ENCODE measurements around the gene FOXP1.

The FOXP1 gene

GRCh38 chr3:71350998-71351397 lies 232.5 kb downstream of the FOXP1 start:
- TF ChIP-seq FOXA1 (IDR thresholded peaks at IDR 0.05) (no peak), CTBP1 (IDR thresholded peaks at IDR 0.05; ENCODE audit: borderline replicate concordance) (no peak), FOXM1 (IDR thresholded peaks at IDR 0.05; ENCODE audit: borderline replicate concordance) (no peak), ELF4 (IDR thresholded peaks at IDR 0.05) (no peak), LEF1 (IDR thresholded peaks at IDR 0.05; ENCODE audit: borderline replicate concordance) (no peak), HDGF (IDR thresholded peaks at IDR 0.05; ENCODE audit: borderline replicate concordance) (no peak), FOXK2 (IDR thresholded peaks at IDR 0.05) (no peak), SP1 (IDR thresholded peaks at IDR 0.05) (no peak), ARNT (IDR thresholded peaks at IDR 0.05) (no peak), SUZ12 (IDR thresholded peaks at IDR 0.05) (no peak), ZNF384 (IDR thresholded peaks at IDR 0.05) (no peak), PKNOX1 (IDR thresholded peaks at IDR 0.05) (no peak), TARDBP (IDR thresholded peaks at IDR 0.05) (no peak), BHLHE40 (IDR thresholded peaks at IDR 0.05; ENCODE audit: borderline replicate concordance) (no peak), NFRKB (IDR thresholded peaks at IDR 0.05) (no peak), L3MBTL2 (conservative IDR thresholded peaks at IDR 0.05) (no peak)
- DNase-seq (ENCODE audit: extremely low spot score), result no peak
- ChIA-PET CTCF (no interaction called here), POLR2A (no interaction called here)

- ChIA-PET CTCF (no interaction called here), POLR2A (no interaction called here)
- no peak for DNase-seq (ENCODE audit: extremely low spot score)
- TF ChIP-seq LEF1 (IDR thresholded peaks at IDR 0.05; ENCODE audit: borderline replicate concordance), result no peak
- TF ChIP-seq FOXA1 (IDR thresholded peaks at IDR 0.05), result no peak
- TF ChIP-seq CTBP1 (IDR thresholded peaks at IDR 0.05; ENCODE audit: borderline replicate concordance), result no peak
- TF ChIP-seq SP1 (IDR thresholded peaks at IDR 0.05), result no peak
- TF ChIP-seq ZNF384 (IDR thresholded peaks at IDR 0.05), result no peak
- TF ChIP-seq BHLHE40 (IDR thresholded peaks at IDR 0.05; ENCODE audit: borderline replicate concordance), result no peak
- no peak for TF ChIP-seq ARNT (IDR thresholded peaks at IDR 0.05)
- no peak for TF ChIP-seq HDGF (IDR thresholded peaks at IDR 0.05; ENCODE audit: borderline replicate concordance)
- no peak for TF ChIP-seq NFRKB (IDR thresholded peaks at IDR 0.05)
- TF ChIP-seq ELF4 (IDR thresholded peaks at IDR 0.05), result no peak
- no peak for TF ChIP-seq SUZ12 (IDR thresholded peaks at IDR 0.05)
- TF ChIP-seq TARDBP (IDR thresholded peaks at IDR 0.05), result no peak
- no peak for TF ChIP-seq FOXM1 (IDR thresholded peaks at IDR 0.05; ENCODE audit: borderline replicate concordance)
- no peak for TF ChIP-seq FOXK2 (IDR thresholded peaks at IDR 0.05)
- no peak for TF ChIP-seq PKNOX1 (IDR thresholded peaks at IDR 0.05)
Observed at GRCh38 chr3:71348831-71349230, 234.7 kb downstream of the FOXP1 start.

- TF ChIP-seq HDGF (IDR thresholded peaks at IDR 0.05; ENCODE audit: borderline replicate concordance) (no peak), SUZ12 (IDR thresholded peaks at IDR 0.05) (no peak), L3MBTL2 (conservative IDR thresholded peaks at IDR 0.05) (no peak), FOXA1 (IDR thresholded peaks at IDR 0.05) (no peak), LEF1 (IDR thresholded peaks at IDR 0.05; ENCODE audit: borderline replicate concordance) (no peak)
- no peak for DNase-seq (ENCODE audit: extremely low spot score)
- POLR2A ChIA-PET, result no interaction called here
- CTCF ChIA-PET, result no interaction called here
Observed at GRCh38 chr3:71348001-71348632, 235.4 kb downstream of the FOXP1 start.

- DNase-seq (ENCODE audit: extremely low spot score), result no peak
- POLR2A ChIA-PET, result no interaction called here
- CTCF ChIA-PET, result interaction anchor here (0.9 kb wide), 1 partner anchor 105 kb away, joined by 5 read pairs; no protein-coding TSS in a partner anchor
- TF ChIP-seq ARNT (IDR thresholded peaks at IDR 0.05), result no peak
- no peak for TF ChIP-seq SUZ12 (IDR thresholded peaks at IDR 0.05)
- TF ChIP-seq L3MBTL2 (conservative IDR thresholded peaks at IDR 0.05), result no peak
- TF ChIP-seq ZNF384 (IDR thresholded peaks at IDR 0.05), result no peak
- no peak for TF ChIP-seq ELF4 (IDR thresholded peaks at IDR 0.05)
- no peak for TF ChIP-seq FOXA1 (IDR thresholded peaks at IDR 0.05)
- TF ChIP-seq FOXK2 (IDR thresholded peaks at IDR 0.05), result no peak
- TF ChIP-seq PKNOX1 (IDR thresholded peaks at IDR 0.05), result no peak
- no peak for TF ChIP-seq BHLHE40 (IDR thresholded peaks at IDR 0.05; ENCODE audit: borderline replicate concordance)
- no peak for TF ChIP-seq SP1 (IDR thresholded peaks at IDR 0.05)
- TF ChIP-seq NFRKB (IDR thresholded peaks at IDR 0.05), result no peak
- no peak for TF ChIP-seq FOXM1 (IDR thresholded peaks at IDR 0.05; ENCODE audit: borderline replicate concordance)
- no peak for TF ChIP-seq TARDBP (IDR thresholded peaks at IDR 0.05)
Observed at GRCh38 chr3:71346061-71346460, 237.5 kb downstream of the FOXP1 start.

GRCh38 chr3:71345429-71346040 lies 238.0 kb downstream of the FOXP1 start:
- ChIA-PET POLR2A (no interaction called here), CTCF (interaction anchor here (0.9 kb wide), 1 partner anchor 104 kb away, joined by 5 read pairs; no protein-coding TSS in a partner anchor)
- no peak for TF ChIP-seq BHLHE40 (IDR thresholded peaks at IDR 0.05; ENCODE audit: borderline replicate concordance)
- no peak for TF ChIP-seq ELF4 (IDR thresholded peaks at IDR 0.05)
- no peak for TF ChIP-seq CTBP1 (IDR thresholded peaks at IDR 0.05; ENCODE audit: borderline replicate concordance)
- no peak for TF ChIP-seq PKNOX1 (IDR thresholded peaks at IDR 0.05)
- TF ChIP-seq ZNF384 (IDR thresholded peaks at IDR 0.05), result peak; percentile 97
- no peak for TF ChIP-seq NFRKB (IDR thresholded peaks at IDR 0.05)
- no peak for DNase-seq (ENCODE audit: extremely low spot score)

Data from HEK293T (cell line).